ENCODE measurements around the gene MIDN. TPM values are rescaled to one million over a fixed set of nuclear protein-coding genes. Genes with fewer than 3 reads are reported as not detected.
A peak's percentile ranks its signal among the peaks of the same experiment; 100 is the strongest.

MIDN gene
- total RNA-seq, 4 donors from 2014 or later: 17.4 to 51.9 (median 39.4) TPM

- Histone ChIP-seq H3K36me3 (peaks cover 0 to 13% (median 0%) of the 10 kb centered on the region in 3 donors), H3K27me3 (no peaks in the 10 kb centered on the region), H3K4me1 (peaks cover 5 to 74% (median 37%) of the 10 kb centered on the region in 4 donors), H3K4me3 (peak overlapping the region; percentile 26 to 67 (median 40)), H3K9me3 (no peaks in the 10 kb centered on the region), H3K27ac (peak overlapping the region; percentile 94 to 99 (median 96))
- TF ChIP-seq EP300 (IDR thresholded peaks at IDR 0.05) (peak in 1 of 2 donors; percentile 33), CTCF (IDR thresholded peaks at IDR 0.05) (no peak)
- WGBS, 2 donors: 57 to 59% methylated on average over 29 to 31 of the region's 34 CpGs
- no peak for DNase-seq (ENCODE audit: low spot score in 2 of 2)
Observed at GRCh38 chr19:1238369-1239303, 9.7 kb upstream of the MIDN start.

GRCh38 chr19:1239420-1239795 is 9.0 kb upstream of the MIDN start:
- DNase-seq (ENCODE audit: low spot score in 2 of 2): no peak
- H3K4me3 ChIP-seq: no peak overlapping the region
- TF ChIP-seq CTCF (IDR thresholded peaks at IDR 0.05) (no peak), POLR2A (IDR thresholded peaks at IDR 0.05) (no peak), EP300 (IDR thresholded peaks at IDR 0.05) (no peak)
- H3K9me3 ChIP-seq: no peaks in the 10 kb centered on the region
- H3K36me3 ChIP-seq: peaks cover 0 to 8% (median 0%) of the 10 kb centered on the region in 3 donors
- WGBS, 2 donors: 80 to 82% methylated on average over 11 of the region's 11 CpGs
- peaks cover 5 to 76% (median 43%) of the 10 kb centered on the region in 4 donors for H3K4me1 ChIP-seq
- peak overlapping the region; percentile 94 to 99 (median 96) for H3K27ac ChIP-seq
- no peaks in the 10 kb centered on the region for H3K27me3 ChIP-seq

- Histone ChIP-seq H3K4me3 (peak overlapping the region in 2 of 4 donors; percentile 34 to 94), H3K27me3 (no peaks in the 10 kb centered on the region), H3K9me3 (no peaks in the 10 kb centered on the region), H3K4me1 (peaks cover 5 to 83% (median 49%) of the 10 kb centered on the region in 4 donors), H3K27ac (peak overlapping the region; percentile 95 to 99 (median 98)), H3K36me3 (peaks cover 0 to 3% (median 0%) of the 10 kb centered on the region in 3 donors)
- 8 to 17% methylated on average over 36 to 76 of the region's 84 CpGs for WGBS, 2 donors
- TF ChIP-seq EP300 (IDR thresholded peaks at IDR 0.05) (peak; percentile 24 to 82), CTCF (IDR thresholded peaks at IDR 0.05) (peak; percentile 91 to 100 (median 99)), POLR2A (IDR thresholded peaks at IDR 0.05) (peak in 1 of 2 donors; percentile 77)
- peak; percentile 79 to 80 for DNase-seq (ENCODE audit: low spot score in 2 of 2)
Observed at GRCh38 chr19:1239796-1240737, 8.3 kb upstream of the MIDN start.

- H3K27me3 ChIP-seq: no peaks in the 10 kb centered on the region
- peak overlapping the region in 1 of 4 donors; percentile 94 for H3K4me3 ChIP-seq
- H3K9me3 ChIP-seq: no peaks in the 10 kb centered on the region
- TF ChIP-seq EP300 (IDR thresholded peaks at IDR 0.05): no peak
- peaks cover 5 to 91% (median 57%) of the 10 kb centered on the region in 4 donors for H3K4me1 ChIP-seq
- DNase-seq (ENCODE audit: low spot score in 2 of 2): no peak
- H3K36me3 ChIP-seq: peaks cover 0 to 3% (median 0%) of the 10 kb centered on the region in 3 donors
- 66 to 67% methylated on average over 9 to 15 of the region's 15 CpGs for WGBS, 2 donors
- H3K27ac ChIP-seq: peak overlapping the region; percentile 95 to 99 (median 98)
Observed at GRCh38 chr19:1240925-1241324, 7.5 kb upstream of the MIDN start.

GRCh38 chr19:1241417-1242095 is 6.8 kb upstream of the MIDN start, which contains the start of gene ATP5F1D:
Gene ATP5F1D (plus strand): TSS chr19:1241751. CDS start chr19:1241851, 100 bp downstream.
- peak; percentile 84 to 86 for DNase-seq (ENCODE audit: low spot score in 2 of 2)
- peak in 1 of 5 experiments; percentile 44 for TF ChIP-seq CTCF (IDR thresholded peaks at IDR 0.05)
- peak in 1 of 2 donors; percentile 86 for TF ChIP-seq POLR2A (IDR thresholded peaks at IDR 0.05)
- TF ChIP-seq EP300 (IDR thresholded peaks at IDR 0.05): peak; percentile 91 to 93
- 0 to 1% methylated on average over 50 to 62 of the region's 79 CpGs for WGBS, 2 donors
- peak within 1 kb of the TSS; percentile 68 to 94 (median 84) for H3K4me3 ChIP-seq
- no peaks in the 10 kb centered on the region for H3K9me3 ChIP-seq
- H3K36me3 ChIP-seq: peaks cover 0 to 3% (median 0%) of the 10 kb centered on the region in 3 donors
- H3K27ac ChIP-seq: peak within 1 kb of the TSS; percentile 95 to 99 (median 98)
- H3K4me1 ChIP-seq: peaks cover 5 to 91% (median 58%) of the 10 kb centered on the region in 4 donors
- H3K27me3 ChIP-seq: no peaks in the 10 kb centered on the region
